Activated CD4-positive, alpha-beta T cell treated with anti-CD3 and anti-CD28 coated beads for 36 hours (primary cell): ENCODE measurements around the gene SV2B. TPM values are rescaled to one million over a fixed set of nuclear protein-coding genes. Genes with fewer than 3 reads are reported as not detected.

Source experiments
- ATAC-seq: fragments of 200-7000 bp; cut with Tn5 transposase; one replicate; pipeline ENCODE4 v1.10.0; 2021; ENCODE audit warnings: mild to moderate bottlenecking, moderate library complexity
- CTCF ChIA-PET: fragments of 350-600 bp; sonication (Branson Sonifier 250); formaldehyde crosslinking; loops from one replicate; lab custom pipeline; 2021; ENCODE audit warnings: antibody characterized with exemption; lab: Charles Lee
- POLR2A ChIA-PET: fragments of 350-600 bp; sonication (Branson Sonifier 250); formaldehyde crosslinking; loops from one replicate; lab custom pipeline; 2021; ENCODE audit warnings: antibody characterized with exemption, inconsistent platforms; lab: Charles Lee
- DNase-seq: peaks from one replicate; pipeline ENCODE4 v3.0.0-alpha.2; 2020
- H3K27ac Mint-ChIP-seq: one replicate; pipeline ENCODE4 v1.8.0; 2021; ENCODE audit warnings: mixed read lengths
- H3K27me3 Mint-ChIP-seq: one replicate; pipeline ENCODE4 v1.8.0; 2021; ENCODE audit warnings: mixed read lengths
- H3K36me3 Mint-ChIP-seq: one replicate; pipeline ENCODE4 v1.8.0; 2021; ENCODE audit warnings: low read depth, mixed read lengths
- H3K4me1 Mint-ChIP-seq: one replicate; pipeline ENCODE4 v1.8.0; 2021; ENCODE audit warnings: mixed read lengths
- H3K4me3 Mint-ChIP-seq: one replicate; pipeline ENCODE4 v1.8.0; 2021; ENCODE audit warnings: mild to moderate bottlenecking, moderate library complexity, mixed read lengths
- H3K9me3 Mint-ChIP-seq: one replicate; pipeline ENCODE4 v1.8.0; 2021; ENCODE audit warnings: low read depth, mixed read lengths
- intact Hi-C, 2 experiments: fragments of 100-400 bp; cut with DNase I in 1 of 2; cut with micrococcal nuclease in 1 of 2; formaldehyde crosslinking; loops; one replicate each; pipeline versions ENCODE4 v1.14.2 to v1.15.1; 2022 to 2024; cut with DNase I, micrococcal nuclease
- total RNA-seq, 2 experiments: library from RNA; stranded (reverse); gene quantifications; one replicate each; pipeline ENCODE4 v1.2.3, GENCODE V29; 2021

Gene SV2B
- total RNA-seq, 2 experiments from 2014 or later = 0.05 TPM

GRCh38 chr15:91142106-91142744, 42.2 kb downstream of the SV2B start:
- Mint-ChIP-seq H3K36me3 (no peaks in the 10 kb centered on the region), H3K4me3 (no peak overlapping the region), H3K27me3 (peaks cover 33% of the 10 kb centered on the region), H3K9me3 (no peaks in the 10 kb centered on the region), H3K27ac (no peak overlapping the region), H3K4me1 (no peaks in the 10 kb centered on the region)
- DNase-seq (no peak), ATAC-seq (no peak)
- ChIA-PET CTCF (no interaction called here), POLR2A (no interaction called here)
- intact Hi-C loops = no loop called here

GRCh38 chr15:91142946-91143345, 42.9 kb downstream of the SV2B start:
- CTCF ChIA-PET = no interaction called here
- H3K36me3 Mint-ChIP-seq = no peaks in the 10 kb centered on the region
- no peak for DNase-seq
- POLR2A ChIA-PET = no interaction called here
- no peak overlapping the region for H3K4me3 Mint-ChIP-seq
- intact Hi-C loops = no loop called here
- no peaks in the 10 kb centered on the region for H3K9me3 Mint-ChIP-seq
- peaks cover 32% of the 10 kb centered on the region for H3K27me3 Mint-ChIP-seq
- H3K27ac Mint-ChIP-seq = no peak overlapping the region
- H3K4me1 Mint-ChIP-seq = no peaks in the 10 kb centered on the region
- ATAC-seq = no peak

- no peak for DNase-seq
- no peaks in the 10 kb centered on the region for H3K9me3 Mint-ChIP-seq
- no peaks in the 10 kb centered on the region for H3K36me3 Mint-ChIP-seq
- POLR2A ChIA-PET = no interaction called here
- H3K27me3 Mint-ChIP-seq = peaks cover 44% of the 10 kb centered on the region
- intact Hi-C loops = no loop called here
- H3K4me3 Mint-ChIP-seq = no peak overlapping the region
- no peak overlapping the region for H3K27ac Mint-ChIP-seq
- CTCF ChIA-PET = no interaction called here
- no peaks in the 10 kb centered on the region for H3K4me1 Mint-ChIP-seq
- peak; percentile 36 for ATAC-seq
These were observed 46.7 kb downstream of the SV2B start for GRCh38 chr15:91146728-91147127.

- DNase-seq = no peak
- H3K9me3 Mint-ChIP-seq = no peaks in the 10 kb centered on the region
- POLR2A ChIA-PET = no interaction called here
- CTCF ChIA-PET = no interaction called here
- intact Hi-C loops = no loop called here
- H3K27ac Mint-ChIP-seq = no peak overlapping the region
- H3K36me3 Mint-ChIP-seq = no peaks in the 10 kb centered on the region
- H3K4me3 Mint-ChIP-seq = no peak overlapping the region
- no peaks in the 10 kb centered on the region for H3K4me1 Mint-ChIP-seq
- no peak for ATAC-seq
- peaks cover 40% of the 10 kb centered on the region for H3K27me3 Mint-ChIP-seq
These were observed 48.2 kb downstream of the SV2B start for GRCh38 chr15:91148243-91148642.

GRCh38 chr15:91150502-91151160, 50.6 kb downstream of the SV2B start:
- H3K27me3 Mint-ChIP-seq = peaks cover 42% of the 10 kb centered on the region
- CTCF ChIA-PET = interaction anchor here (0.6 to 2.0 kb wide), 4 partner anchors 11 to 1124 kb away, joined by 3 to 6 read pairs (median 3); no protein-coding TSS in a partner anchor

GRCh38 chr15:91151781-91152563, 51.9 kb downstream of the SV2B start:
- ATAC-seq (no peak), DNase-seq (no peak)
- H3K27me3 Mint-ChIP-seq = peaks cover 38% of the 10 kb centered on the region
- H3K27ac Mint-ChIP-seq = no peak overlapping the region
- H3K9me3 Mint-ChIP-seq = no peaks in the 10 kb centered on the region
- H3K36me3 Mint-ChIP-seq = no peaks in the 10 kb centered on the region
- H3K4me3 Mint-ChIP-seq = no peak overlapping the region
- no peaks in the 10 kb centered on the region for H3K4me1 Mint-ChIP-seq
- ChIA-PET CTCF (interaction anchor here (0.7 to 2.0 kb wide), 3 partner anchors 10 to 553 kb away, joined by 4 to 6 read pairs (median 4); no protein-coding TSS in a partner anchor), POLR2A (interaction anchor here (0.6 kb wide), 1 partner anchor 422 kb away, joined by 3 read pairs; no protein-coding TSS in a partner anchor)
- intact Hi-C loops = no loop called here

More at GRCh38 chr15:91150502-91151160, 50.6 kb downstream of the SV2B start:
- H3K36me3 Mint-ChIP-seq = no peaks in the 10 kb centered on the region
- H3K4me1 Mint-ChIP-seq = no peaks in the 10 kb centered on the region
- H3K4me3 Mint-ChIP-seq = no peak overlapping the region
- intact Hi-C loops = no loop called here
- DNase-seq = no peak
- no peak for ATAC-seq
- no peak overlapping the region for H3K27ac Mint-ChIP-seq
- no peaks in the 10 kb centered on the region for H3K9me3 Mint-ChIP-seq
- POLR2A ChIA-PET = no interaction called here

- H3K4me3 Mint-ChIP-seq = no peak overlapping the region
- intact Hi-C loops = no loop called here
- ChIA-PET CTCF (interaction anchor here (0.7 to 1.0 kb wide), 2 partner anchors 9 to 552 kb away, joined by 3 to 4 read pairs; no protein-coding TSS in a partner anchor), POLR2A (no interaction called here)
- no peaks in the 10 kb centered on the region for H3K36me3 Mint-ChIP-seq
- no peaks in the 10 kb centered on the region for H3K9me3 Mint-ChIP-seq
- H3K4me1 Mint-ChIP-seq = no peaks in the 10 kb centered on the region
- H3K27ac Mint-ChIP-seq = no peak overlapping the region
- peaks cover 35% of the 10 kb centered on the region for H3K27me3 Mint-ChIP-seq
- DNase-seq (no peak), ATAC-seq (no peak)
These were observed 53.0 kb downstream of the SV2B start for GRCh38 chr15:91152896-91153581.

GRCh38 chr15:91153954-91154353, 53.9 kb downstream of the SV2B start:
- ATAC-seq (no peak), DNase-seq (no peak)
- H3K4me1 Mint-ChIP-seq = no peaks in the 10 kb centered on the region
- H3K27ac Mint-ChIP-seq = no peak overlapping the region
- intact Hi-C loops = no loop called here
- CTCF ChIA-PET = interaction anchor here (0.9 kb wide), 1 partner anchor 18 kb away, joined by 4 read pairs; no protein-coding TSS in a partner anchor
- H3K36me3 Mint-ChIP-seq = no peaks in the 10 kb centered on the region
- no peak overlapping the region for H3K4me3 Mint-ChIP-seq
- H3K9me3 Mint-ChIP-seq = no peaks in the 10 kb centered on the region
- POLR2A ChIA-PET = no interaction called here
- peaks cover 41% of the 10 kb centered on the region for H3K27me3 Mint-ChIP-seq

GRCh38 chr15:91156175-91156726, 56.2 kb downstream of the SV2B start:
- DNase-seq = no peak
- Mint-ChIP-seq H3K27me3 (peaks cover 29% of the 10 kb centered on the region), H3K27ac (no peak overlapping the region), H3K4me1 (no peaks in the 10 kb centered on the region), H3K9me3 (no peaks in the 10 kb centered on the region), H3K36me3 (no peaks in the 10 kb centered on the region), H3K4me3 (no peak overlapping the region)
- ATAC-seq = no peak
- ChIA-PET CTCF (no interaction called here), POLR2A (no interaction called here)
- intact Hi-C loops = no loop called here

GRCh38 chr15:91158415-91159394, 58.6 kb downstream of the SV2B start:
- CTCF ChIA-PET = no interaction called here
- Mint-ChIP-seq H3K4me1 (no peaks in the 10 kb centered on the region), H3K36me3 (no peaks in the 10 kb centered on the region), H3K4me3 (no peak overlapping the region), H3K27ac (no peak overlapping the region), H3K9me3 (no peaks in the 10 kb centered on the region), H3K27me3 (peaks cover 30% of the 10 kb centered on the region)
- intact Hi-C loops = no loop called here
- ATAC-seq (no peak), DNase-seq (no peak)
- POLR2A ChIA-PET = no interaction called here
